Vagina (tissue), 2 donors: ENCODE results near the gene CADM2. TPM values are rescaled to one million over a fixed set of nuclear protein-coding genes. Genes with fewer than 3 reads are reported as not detected.

ENCODE experiments used
- DNase-seq, 2 donors: peaks; one replicate each; pipeline ENCODE4 v3.0.0-alpha.2; 2017; ENCODE audit errors: extremely low spot score in 2 of 2
- H3K27ac ChIP-seq: fragments of 200-600 bp; sonication (generic); one replicate; pipeline ENCODE4 v1.5.1; 2019
- H3K27me3 ChIP-seq: fragments of 200-600 bp; sonication (generic); one replicate; pipeline ENCODE4 v1.5.1; 2019
- H3K36me3 ChIP-seq, 2 donors: fragments of 200-600 bp; sonication (generic); one replicate each; pipeline ENCODE4 v1.5.1; 2017 to 2019
- H3K4me1 ChIP-seq: fragments of 200-600 bp; sonication (generic); one replicate; pipeline ENCODE4 v1.5.1; 2019
- H3K4me3 ChIP-seq, 2 donors: fragments of 200-600 bp; sonication (generic); 1 replicate in 1 of 2; 2 replicates in 1 of 2; pipeline ENCODE4 v1.5.1; 2016 to 2019
- H3K9me3 ChIP-seq: fragments of 200-600 bp; sonication (generic); one replicate; pipeline ENCODE4 v1.5.1; 2019
- CTCF ChIP-seq, 3 experiments: fragments of 450-650 bp in 2 of 3; fragments of 200-600 bp in 1 of 3; sonication (generic) in 1 of 3; IDR thresholded peaks; one replicate each; pipeline ENCODE4 v1.5.1; 2017 to 2019; ENCODE audit warnings: antibody characterized with exemption in 3 of 3, mild to moderate bottlenecking in 2 of 3, moderate library complexity in 2 of 3
- POLR2A ChIP-seq, 2 donors: fragments of 450-650 bp; IDR thresholded peaks; one replicate each; pipeline ENCODE4 v1.6.1; 2017; ENCODE audit warnings: antibody characterized with exemption in 2 of 2, mild to moderate bottlenecking in 2 of 2, moderate library complexity in 2 of 2
- POLR2AphosphoS5 ChIP-seq, 2 donors: sonication (generic); formaldehyde crosslinking; IDR thresholded peaks; one replicate each; pipeline ENCODE4 v1.9.0; 2017; ENCODE audit warnings: antibody characterized with exemption in 2 of 2, mild to moderate bottlenecking in 2 of 2, low read depth in 1 of 2; ENCODE audit not compliant: insufficient read depth in 1 of 2
- intact Hi-C: fragments of 100-400 bp; cut with DNase I; formaldehyde crosslinking; loops from one replicate; pipeline ENCODE4 v1.15.1; 2023
- total RNA-seq: library from RNA; depleted of rRNA; stranded (reverse); fragments of >200 nt; gene quantifications from one replicate; pipeline ENCODE4 v1.2.3, GENCODE V29; 2016

Gene CADM2
- total RNA-seq, 1 donor from 2014 or later: 3.7 TPM

GRCh38 chr3:85303156-85303555 lies 344.4 kb downstream of the CADM2 start:
- no peak overlapping the region for H3K4me3 ChIP-seq
- intact Hi-C loops: no loop called here
- H3K36me3 ChIP-seq: no peaks in the 10 kb centered on the region
- TF ChIP-seq POLR2A (IDR thresholded peaks at IDR 0.05) (no peak), POLR2AphosphoS5 (IDR thresholded peaks at IDR 0.05; ENCODE audit: insufficient read depth in 1 of 2, low read depth in 1 of 2) (no peak), CTCF (IDR thresholded peaks at IDR 0.05) (no peak)
- H3K27me3 ChIP-seq: no peaks in the 10 kb centered on the region
- no peak overlapping the region for H3K27ac ChIP-seq
- no peaks in the 10 kb centered on the region for H3K4me1 ChIP-seq
- DNase-seq: no peak
- no peaks in the 10 kb centered on the region for H3K9me3 ChIP-seq

GRCh38 chr3:85304360-85304964 lies 345.7 kb downstream of the CADM2 start:
- no peaks in the 10 kb centered on the region for H3K9me3 ChIP-seq
- no peak for DNase-seq

DNA sequence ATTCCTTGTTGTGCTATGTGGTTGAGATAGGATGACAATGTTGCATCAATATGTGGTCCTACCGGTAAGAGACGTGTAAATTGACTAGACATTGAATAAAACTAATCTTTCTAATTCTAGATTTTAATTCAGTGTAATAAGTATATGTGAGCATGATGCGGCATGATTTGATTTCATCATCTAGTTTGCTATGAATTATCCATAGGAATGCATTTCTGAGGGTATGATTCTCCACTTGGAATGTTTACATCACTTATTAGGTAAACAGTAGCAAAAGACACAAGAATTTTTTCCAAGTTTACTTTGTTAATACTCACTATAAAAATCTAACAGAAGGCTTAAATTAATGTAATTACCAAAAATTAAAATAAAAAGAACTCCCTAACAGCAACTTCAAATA lies 353.5 kb downstream of the CADM2 start:
- no peaks in the 10 kb centered on the region for H3K9me3 ChIP-seq
- no peak for DNase-seq
- H3K27me3 ChIP-seq: no peaks in the 10 kb centered on the region
- H3K4me3 ChIP-seq: no peak overlapping the region
- no peak overlapping the region for H3K27ac ChIP-seq
- H3K36me3 ChIP-seq: no peaks in the 10 kb centered on the region
- no peak for TF ChIP-seq POLR2AphosphoS5 (IDR thresholded peaks at IDR 0.05; ENCODE audit: insufficient read depth in 1 of 2, low read depth in 1 of 2)
- no peak for TF ChIP-seq POLR2A (IDR thresholded peaks at IDR 0.05)
- TF ChIP-seq CTCF (IDR thresholded peaks at IDR 0.05): no peak
- H3K4me1 ChIP-seq: no peaks in the 10 kb centered on the region
- intact Hi-C loops: no loop called here

More at GRCh38 chr3:85304360-85304964, 345.7 kb downstream of the CADM2 start:
- Histone ChIP-seq H3K27ac (no peak overlapping the region), H3K27me3 (no peaks in the 10 kb centered on the region), H3K36me3 (no peaks in the 10 kb centered on the region), H3K4me1 (no peaks in the 10 kb centered on the region), H3K4me3 (no peak overlapping the region)
- TF ChIP-seq CTCF (IDR thresholded peaks at IDR 0.05) (no peak), POLR2A (IDR thresholded peaks at IDR 0.05) (no peak), POLR2AphosphoS5 (IDR thresholded peaks at IDR 0.05; ENCODE audit: insufficient read depth in 1 of 2, low read depth in 1 of 2) (no peak)
- intact Hi-C loops: no loop called here

DNA sequence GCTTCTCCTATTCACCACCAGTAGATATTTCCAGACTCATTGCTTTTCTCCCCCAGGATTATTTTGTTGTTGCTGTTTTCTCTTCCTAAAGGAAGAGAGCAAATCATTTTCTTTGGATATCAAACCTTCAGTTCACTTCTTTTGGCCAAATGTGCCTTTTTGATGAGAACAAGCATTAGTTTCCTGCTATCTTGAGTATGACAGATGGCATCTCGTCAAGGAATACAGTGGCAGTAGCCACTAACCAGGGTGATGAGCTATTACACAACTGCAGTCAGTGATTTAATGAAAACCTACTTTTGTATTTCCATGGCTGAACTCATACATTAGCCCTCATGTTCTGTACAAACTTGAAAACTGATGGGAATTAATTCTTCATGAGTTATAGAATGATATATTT lies 354.6 kb downstream of the CADM2 start:
- no peak overlapping the region for H3K27ac ChIP-seq
- H3K36me3 ChIP-seq: no peaks in the 10 kb centered on the region
- H3K4me1 ChIP-seq: no peaks in the 10 kb centered on the region
- no peak overlapping the region for H3K4me3 ChIP-seq
- no peaks in the 10 kb centered on the region for H3K9me3 ChIP-seq
- intact Hi-C loops: no loop called here
- no peak for DNase-seq
- H3K27me3 ChIP-seq: no peaks in the 10 kb centered on the region
- no peak for TF ChIP-seq POLR2A (IDR thresholded peaks at IDR 0.05)
- no peak for TF ChIP-seq CTCF (IDR thresholded peaks at IDR 0.05)

DNA sequence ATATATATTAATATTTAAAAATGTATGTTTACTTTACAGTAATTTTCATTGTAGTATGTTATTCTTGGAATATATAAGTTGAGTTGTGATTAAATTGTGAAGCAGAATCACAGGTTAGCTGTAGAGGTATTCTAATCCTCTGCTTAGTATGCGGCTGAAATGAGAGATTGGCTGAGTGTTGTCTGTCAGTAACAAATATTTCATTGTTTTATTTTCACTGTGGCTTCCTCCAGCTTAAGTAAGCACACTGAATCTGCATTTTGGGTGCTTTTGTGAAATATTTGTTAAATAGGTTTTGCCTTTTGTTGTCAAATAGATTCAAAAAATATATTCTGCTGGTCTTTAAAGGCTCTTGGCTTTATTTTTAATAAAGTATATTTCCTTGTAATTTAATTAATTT lies 357.5 kb downstream of the CADM2 start:
- H3K27ac ChIP-seq: no peak overlapping the region
- H3K27me3 ChIP-seq: no peaks in the 10 kb centered on the region
- no peaks in the 10 kb centered on the region for H3K4me1 ChIP-seq
- TF ChIP-seq POLR2AphosphoS5 (IDR thresholded peaks at IDR 0.05; ENCODE audit: insufficient read depth in 1 of 2, low read depth in 1 of 2) (no peak), POLR2A (IDR thresholded peaks at IDR 0.05) (no peak), CTCF (IDR thresholded peaks at IDR 0.05) (no peak)
- no peaks in the 10 kb centered on the region for H3K9me3 ChIP-seq
- no peak overlapping the region for H3K4me3 ChIP-seq
- intact Hi-C loops: no loop called here
- no peak for DNase-seq
- H3K36me3 ChIP-seq: no peaks in the 10 kb centered on the region
